Measurements from ENCODE around the gene PPP2R1B.

PPP2R1B gene

GRCh38 chr11:111797145-111797581 is 31.0 kb upstream of the PPP2R1B start:
- H3K36me3 Mint-ChIP-seq (ENCODE audit: low read depth) = peaks cover 60% of the 10 kb centered on the region
- peaks cover 6% of the 10 kb centered on the region for H3K9me3 Mint-ChIP-seq
- no peak overlapping the region for H3K4me3 Mint-ChIP-seq
- H3K27me3 Mint-ChIP-seq (ENCODE audit: low read depth) = no peaks in the 10 kb centered on the region
- H3K27ac Mint-ChIP-seq = peak overlapping the region in 1 of 3 experiments; percentile 34
- no peak for TF ChIP-seq CTCF (IDR thresholded peaks at IDR 0.05; ENCODE audit: unreplicated experiment in 3 of 3)
- no peaks in the 10 kb centered on the region for H3K4me1 Mint-ChIP-seq

DNA sequence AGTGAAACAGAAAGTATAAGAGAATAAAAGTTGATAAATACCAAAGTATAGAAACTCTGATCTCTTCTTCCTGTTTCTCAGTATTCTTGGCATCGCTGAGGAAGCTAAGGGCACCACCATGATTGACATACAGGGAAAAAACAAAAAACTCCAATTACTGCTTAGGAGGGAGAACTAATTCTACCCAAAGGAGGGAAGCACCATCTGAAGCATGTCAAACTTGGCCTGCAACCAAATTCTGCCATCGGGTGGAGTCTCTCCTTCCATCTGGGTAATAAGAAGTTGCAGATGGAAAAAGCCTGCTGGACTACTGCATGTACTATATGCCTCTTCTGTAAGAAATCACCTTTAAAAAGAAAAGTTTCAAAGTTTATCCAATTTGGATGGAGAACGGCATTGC is 30.5 kb upstream of the PPP2R1B start:
- no peak overlapping the region for H3K27ac Mint-ChIP-seq
- H3K36me3 Mint-ChIP-seq (ENCODE audit: low read depth) = peaks cover 55% of the 10 kb centered on the region
- no peaks in the 10 kb centered on the region for H3K27me3 Mint-ChIP-seq (ENCODE audit: low read depth)
- TF ChIP-seq CTCF (IDR thresholded peaks at IDR 0.05; ENCODE audit: unreplicated experiment in 3 of 3) = no peak
- no peak overlapping the region for H3K4me3 Mint-ChIP-seq
- peaks cover 6% of the 10 kb centered on the region for H3K9me3 Mint-ChIP-seq
- H3K4me1 Mint-ChIP-seq = no peaks in the 10 kb centered on the region

DNA sequence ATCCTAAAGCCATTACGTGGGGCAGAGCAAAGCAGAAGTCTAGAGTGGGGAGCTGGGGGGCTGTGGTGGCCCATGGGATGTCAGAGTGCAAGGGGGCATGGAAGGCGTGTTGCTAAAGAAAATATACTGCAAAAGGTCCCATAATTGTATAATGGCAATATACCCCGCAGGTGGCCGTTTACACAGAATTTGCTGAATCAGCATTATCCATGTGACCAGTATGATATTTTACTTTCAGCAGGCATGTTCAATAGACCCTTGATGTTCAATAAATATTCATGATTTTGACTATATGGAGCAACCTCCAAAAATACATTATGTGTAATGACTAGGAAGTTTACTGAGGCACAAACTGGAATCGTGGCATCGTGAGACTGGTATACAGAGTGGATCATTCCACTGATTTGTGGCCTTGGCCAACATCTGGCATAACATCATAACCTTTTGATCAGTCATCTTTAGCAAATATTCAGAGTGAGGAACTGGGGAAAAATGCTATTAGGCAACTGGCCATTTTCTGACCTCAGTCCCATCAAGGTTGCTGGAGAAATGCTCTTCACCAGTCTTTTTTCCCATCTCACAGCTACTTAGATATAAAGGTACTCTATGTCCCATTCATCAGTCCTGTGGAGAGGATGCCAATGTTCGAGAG is 29.3 kb upstream of the PPP2R1B start:
- peaks cover 51% of the 10 kb centered on the region for H3K36me3 Mint-ChIP-seq (ENCODE audit: low read depth)
- H3K4me1 Mint-ChIP-seq = no peaks in the 10 kb centered on the region
- H3K4me3 Mint-ChIP-seq = no peak overlapping the region
- H3K27ac Mint-ChIP-seq = no peak overlapping the region
- no peak for TF ChIP-seq CTCF (IDR thresholded peaks at IDR 0.05; ENCODE audit: unreplicated experiment in 3 of 3)
- H3K9me3 Mint-ChIP-seq = peaks cover 6% of the 10 kb centered on the region
- H3K27me3 Mint-ChIP-seq (ENCODE audit: low read depth) = no peaks in the 10 kb centered on the region

GRCh38 chr11:111793863-111794262 is 27.7 kb upstream of the PPP2R1B start:
- Mint-ChIP-seq H3K36me3 (ENCODE audit: low read depth) (peaks cover 39% of the 10 kb centered on the region), H3K27ac (peak overlapping the region in 1 of 3 experiments; percentile 50), H3K9me3 (peaks cover 4% of the 10 kb centered on the region), H3K4me1 (no peaks in the 10 kb centered on the region), H3K4me3 (no peak overlapping the region), H3K27me3 (ENCODE audit: low read depth) (no peaks in the 10 kb centered on the region)
- no peak for TF ChIP-seq CTCF (IDR thresholded peaks at IDR 0.05; ENCODE audit: unreplicated experiment in 3 of 3)

- Mint-ChIP-seq H3K4me3 (no peak overlapping the region), H3K27me3 (ENCODE audit: low read depth) (no peaks in the 10 kb centered on the region), H3K9me3 (peaks cover 4% of the 10 kb centered on the region), H3K36me3 (ENCODE audit: low read depth) (peaks cover 30% of the 10 kb centered on the region), H3K27ac (no peak overlapping the region), H3K4me1 (no peaks in the 10 kb centered on the region)
- TF ChIP-seq CTCF (IDR thresholded peaks at IDR 0.05; ENCODE audit: unreplicated experiment in 3 of 3) = no peak
Measured at GRCh38 chr11:111792955-111793500, 26.8 kb upstream of the PPP2R1B start.

DNA sequence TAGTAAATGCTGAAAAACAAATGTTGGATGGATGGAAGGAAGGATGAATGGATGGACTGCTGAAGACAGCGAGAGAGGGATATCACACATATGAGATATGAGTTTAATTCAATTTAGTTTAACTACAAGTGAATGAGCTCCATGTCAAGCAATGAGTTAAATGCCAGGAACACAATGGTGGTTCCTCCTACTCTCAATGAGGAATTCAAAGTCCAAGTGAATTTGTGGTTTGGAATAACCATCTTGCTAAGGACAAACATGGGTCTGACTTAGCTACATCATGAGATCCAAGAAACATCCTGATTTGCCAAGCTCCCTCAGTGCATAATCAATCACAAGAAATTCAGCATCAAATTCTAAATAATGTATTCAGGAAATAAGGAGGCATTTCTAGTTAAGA is 26.1 kb upstream of the PPP2R1B start:
- no peak overlapping the region for H3K27ac Mint-ChIP-seq
- no peak overlapping the region for H3K4me3 Mint-ChIP-seq
- H3K9me3 Mint-ChIP-seq = peaks cover 4% of the 10 kb centered on the region
- no peaks in the 10 kb centered on the region for H3K4me1 Mint-ChIP-seq
- H3K36me3 Mint-ChIP-seq (ENCODE audit: low read depth) = peaks cover 23% of the 10 kb centered on the region
- no peaks in the 10 kb centered on the region for H3K27me3 Mint-ChIP-seq (ENCODE audit: low read depth)
- TF ChIP-seq CTCF (IDR thresholded peaks at IDR 0.05; ENCODE audit: unreplicated experiment in 3 of 3) = no peak

Measured in nephron (organoid).